DND-41 (cell line): Measurements from ENCODE around the gene USH1C.

Experiments
- ATAC-seq: fragments of 200-7000 bp; cut with Tn5 transposase; 3 replicates; pipeline ENCODE4 v1.9.1; 2021; ENCODE audit warnings: low read depth; ENCODE audit not compliant: insufficient read depth
- DNase-seq: peaks from one replicate; pipeline ENCODE4 v3.0.0-alpha.2; 2020
- H2AFZ ChIP-seq: 2 replicates; pipeline ENCODE4 v1.6.0; 2012; ENCODE audit warnings: low read depth, low read length
- H3K27ac ChIP-seq: 2 replicates; pipeline ENCODE4 v1.5.1; 2012; ENCODE audit warnings: low read length, inconsistent platforms
- H3K27me3 ChIP-seq: fragments of 200-600 bp; sonication (generic); 2 replicates; pipeline ENCODE4 v1.6.0; 2012; ENCODE audit warnings: low read length, mild to moderate bottlenecking, inconsistent platforms; ENCODE audit not compliant: insufficient read depth, poor library complexity
- H3K36me3 ChIP-seq: 2 replicates; pipeline ENCODE4 v1.5.1; 2012; ENCODE audit warnings: low read length, inconsistent platforms; ENCODE audit not compliant: insufficient read depth
- H3K4me1 ChIP-seq: 2 replicates; pipeline ENCODE4 v1.5.1; 2012; ENCODE audit warnings: mild to moderate bottlenecking, low read length; ENCODE audit not compliant: insufficient read depth
- H3K4me2 ChIP-seq: 2 replicates; pipeline ENCODE4 v1.6.0; 2012; ENCODE audit warnings: mild to moderate bottlenecking, moderate library complexity, low read length, inconsistent platforms; ENCODE audit not compliant: insufficient read depth
- H3K4me3 ChIP-seq, 2 experiments: fragments of 200-600 bp in 1 of 2; shearing (Covaris generic) in 1 of 2; 2 replicates each; pipeline ENCODE4 v1.5.1; 2012 to 2016; ENCODE audit warnings: inconsistent platforms in 2 of 2, low read length in 2 of 2, mild to moderate bottlenecking in 2 of 2, low read depth in 1 of 2, moderate library complexity in 1 of 2
- H3K79me2 ChIP-seq: 2 replicates; pipeline ENCODE4 v1.6.0; 2012; ENCODE audit warnings: low read length, inconsistent platforms; ENCODE audit not compliant: insufficient read depth
- H3K9ac ChIP-seq: 2 replicates; pipeline ENCODE4 v1.6.0; 2012; ENCODE audit warnings: low read depth, mild to moderate bottlenecking, inconsistent platforms, low read length, moderate library complexity
- H3K9me3 ChIP-seq: 2 replicates; pipeline ENCODE4 v1.5.1; 2012; ENCODE audit warnings: low read length, moderate library complexity, mild to moderate bottlenecking, inconsistent platforms; ENCODE audit not compliant: insufficient read depth, severe bottlenecking
- H4K20me1 ChIP-seq: 2 replicates; pipeline ENCODE4 v1.6.0; 2012; ENCODE audit warnings: low read length; ENCODE audit not compliant: insufficient read depth
- EZH2 ChIP-seq: IDR thresholded peaks from 3 replicates; pipeline ENCODE4 v1.6.1; 2012; ENCODE audit warnings: borderline replicate concordance, low read depth, mild to moderate bottlenecking, moderate library complexity, low read length, inconsistent platforms; ENCODE audit not compliant: severe bottlenecking
- TF ChIP-seq, protein P1 (sequence below): IDR thresholded peaks from 2 replicates; pipeline ENCODE4 v1.5.1; 2012; ENCODE audit warnings: borderline replicate concordance, low read length, moderate library complexity, mild to moderate bottlenecking; ENCODE audit not compliant: poor library complexity, severe bottlenecking; ENCODE audit errors: extremely low read depth

The USH1C gene

DNA sequence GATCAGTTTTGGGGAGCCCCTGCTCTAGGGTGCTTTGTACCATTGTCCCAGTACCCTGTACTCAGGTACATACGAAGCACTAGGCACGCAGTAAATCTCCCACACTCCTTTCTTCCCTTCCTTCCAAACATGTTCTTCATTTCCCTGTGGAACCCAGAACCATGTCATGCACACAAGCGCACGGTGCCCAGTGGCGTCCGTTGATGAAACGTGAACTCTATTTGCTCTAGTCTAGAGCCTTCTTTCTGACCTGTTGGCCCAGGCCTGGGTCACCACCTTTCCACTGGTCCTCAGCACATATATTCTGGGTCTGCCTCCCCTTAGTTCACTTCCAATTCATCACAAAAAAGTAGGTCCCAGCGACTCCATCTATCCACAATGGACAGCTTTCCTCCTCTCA lies 7.0 kb downstream of the USH1C start:
- no peaks in the 10 kb centered on the region for H3K4me1 ChIP-seq
- TF ChIP-seq, protein P1, sequence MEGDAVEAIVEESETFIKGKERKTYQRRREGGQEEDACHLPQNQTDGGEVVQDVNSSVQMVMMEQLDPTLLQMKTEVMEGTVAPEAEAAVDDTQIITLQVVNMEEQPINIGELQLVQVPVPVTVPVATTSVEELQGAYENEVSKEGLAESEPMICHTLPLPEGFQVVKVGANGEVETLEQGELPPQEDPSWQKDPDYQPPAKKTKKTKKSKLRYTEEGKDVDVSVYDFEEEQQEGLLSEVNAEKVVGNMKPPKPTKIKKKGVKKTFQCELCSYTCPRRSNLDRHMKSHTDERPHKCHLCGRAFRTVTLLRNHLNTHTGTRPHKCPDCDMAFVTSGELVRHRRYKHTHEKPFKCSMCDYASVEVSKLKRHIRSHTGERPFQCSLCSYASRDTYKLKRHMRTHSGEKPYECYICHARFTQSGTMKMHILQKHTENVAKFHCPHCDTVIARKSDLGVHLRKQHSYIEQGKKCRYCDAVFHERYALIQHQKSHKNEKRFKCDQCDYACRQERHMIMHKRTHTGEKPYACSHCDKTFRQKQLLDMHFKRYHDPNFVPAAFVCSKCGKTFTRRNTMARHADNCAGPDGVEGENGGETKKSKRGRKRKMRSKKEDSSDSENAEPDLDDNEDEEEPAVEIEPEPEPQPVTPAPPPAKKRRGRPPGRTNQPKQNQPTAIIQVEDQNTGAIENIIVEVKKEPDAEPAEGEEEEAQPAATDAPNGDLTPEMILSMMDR = no peak
- TF ChIP-seq EZH2 = no peak
- H3K4me3 ChIP-seq = no peak overlapping the region
- no peaks in the 10 kb centered on the region for H3K79me2 ChIP-seq
- no peak overlapping the region for H3K27ac ChIP-seq
- no peaks in the 10 kb centered on the region for H3K36me3 ChIP-seq
- DNase-seq (no peak), ATAC-seq (no peak)
- H3K27me3 ChIP-seq = peaks cover 18% of the 10 kb centered on the region
- H4K20me1 ChIP-seq = no peaks in the 10 kb centered on the region
- H2AFZ ChIP-seq = no peak overlapping the region
- no peak overlapping the region for H3K9ac ChIP-seq
- no peak overlapping the region for H3K4me2 ChIP-seq
- no peaks in the 10 kb centered on the region for H3K9me3 ChIP-seq

DNA sequence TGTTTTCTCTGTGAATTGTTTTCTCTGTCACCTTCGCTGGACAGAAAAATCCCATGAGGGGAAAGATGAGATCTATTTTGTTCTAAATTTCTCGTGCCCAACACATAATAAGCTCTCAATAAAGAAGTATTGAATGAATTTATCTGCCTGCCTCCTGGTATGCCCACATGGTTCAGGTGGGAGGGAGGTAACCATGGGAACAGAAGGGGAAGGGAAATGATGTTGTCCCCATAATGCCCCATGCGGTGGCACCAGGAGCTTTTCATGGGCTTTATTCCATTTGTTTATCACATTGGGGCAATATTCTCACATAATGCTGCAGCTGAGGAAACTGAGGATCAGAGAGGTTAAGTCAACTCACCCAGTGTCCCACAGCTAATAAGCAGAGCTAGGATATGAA lies 8.7 kb downstream of the USH1C start:
- peaks cover 10% of the 10 kb centered on the region for H3K27me3 ChIP-seq
- DNase-seq = no peak
- no peak overlapping the region for H3K4me2 ChIP-seq
- no peaks in the 10 kb centered on the region for H3K9me3 ChIP-seq
- no peak overlapping the region for H3K27ac ChIP-seq
- no peak overlapping the region for H3K4me3 ChIP-seq
- no peak for TF ChIP-seq EZH2
- no peak overlapping the region for H2AFZ ChIP-seq
- H3K36me3 ChIP-seq = no peaks in the 10 kb centered on the region
- H3K79me2 ChIP-seq = no peaks in the 10 kb centered on the region
- ATAC-seq = no peak
- H3K9ac ChIP-seq = no peak overlapping the region
- no peaks in the 10 kb centered on the region for H3K4me1 ChIP-seq
- H4K20me1 ChIP-seq = no peaks in the 10 kb centered on the region

DNA sequence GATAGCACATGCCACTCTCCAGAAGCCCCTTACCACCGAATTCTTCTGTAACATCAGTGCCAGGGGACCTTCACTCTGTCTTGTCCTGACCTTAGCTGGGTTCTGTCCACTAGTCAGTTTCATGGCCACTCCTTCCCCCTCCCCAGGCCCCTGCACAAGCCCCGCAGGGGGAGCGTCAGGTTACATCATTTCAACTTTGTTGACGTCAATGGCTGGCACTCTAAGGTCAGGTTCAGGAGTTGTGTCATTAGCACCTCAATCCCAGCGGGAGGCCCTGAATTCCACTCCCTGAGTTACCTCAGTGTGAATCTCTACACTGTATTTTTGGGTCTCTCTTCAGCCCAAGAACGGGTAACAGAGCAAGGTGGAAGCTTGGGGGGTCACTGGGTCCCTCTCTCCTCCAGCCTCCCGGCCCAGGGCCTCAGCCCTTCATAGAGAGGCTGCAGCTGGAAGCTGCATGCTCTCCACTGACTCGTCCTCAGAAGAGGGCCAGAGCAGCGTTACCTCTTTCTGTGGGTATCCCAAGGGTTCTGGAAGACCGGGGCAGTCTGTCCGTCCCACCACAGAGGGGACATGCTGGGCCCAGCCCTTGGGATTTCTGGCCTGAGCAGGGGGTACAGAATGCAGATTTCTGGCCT lies 10.3 kb downstream of the USH1C start:
- Histone ChIP-seq H3K27me3 (peaks cover 20% of the 10 kb centered on the region), H3K9ac (no peak overlapping the region), H3K4me3 (no peak overlapping the region), H2AFZ (no peak overlapping the region), H3K36me3 (no peaks in the 10 kb centered on the region), H3K9me3 (no peaks in the 10 kb centered on the region), H3K27ac (no peak overlapping the region), H3K4me1 (no peaks in the 10 kb centered on the region), H4K20me1 (no peaks in the 10 kb centered on the region), H3K4me2 (no peak overlapping the region), H3K79me2 (no peaks in the 10 kb centered on the region)
- TF ChIP-seq, protein P1 = no peak
- TF ChIP-seq EZH2 = no peak
- ATAC-seq = no peak
- no peak for DNase-seq

DNA sequence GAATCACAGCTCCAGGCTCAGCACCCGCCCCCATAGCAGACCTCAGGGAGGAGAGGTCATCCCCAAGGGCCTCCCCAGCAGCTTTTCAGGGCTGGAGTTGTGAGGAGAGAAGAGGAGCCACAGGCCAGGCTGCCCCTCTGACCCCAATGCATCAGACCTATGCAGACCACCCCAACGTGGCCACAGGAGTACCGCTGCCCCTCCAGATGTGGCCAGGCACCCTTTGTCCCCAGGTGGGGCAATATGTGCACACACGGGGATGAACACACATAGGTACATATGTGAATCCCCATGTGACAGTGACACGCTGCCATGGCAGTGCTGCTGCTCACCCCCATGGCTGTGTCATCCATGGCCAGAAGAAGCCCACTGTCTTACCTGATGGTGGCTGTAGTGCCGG lies 10.9 kb downstream of the USH1C start:
- peaks cover 20% of the 10 kb centered on the region for H3K27me3 ChIP-seq

More for the DNA sequence above, 10.9 kb downstream of the USH1C start:
- no peak for TF ChIP-seq EZH2
- TF ChIP-seq, protein P1 = no peak
- H3K4me3 ChIP-seq = no peak overlapping the region
- H3K4me1 ChIP-seq = no peaks in the 10 kb centered on the region
- no peaks in the 10 kb centered on the region for H4K20me1 ChIP-seq
- H3K27ac ChIP-seq = no peak overlapping the region
- no peak overlapping the region for H3K9ac ChIP-seq
- H3K9me3 ChIP-seq = no peaks in the 10 kb centered on the region
- no peak overlapping the region for H2AFZ ChIP-seq
- no peak for ATAC-seq
- H3K79me2 ChIP-seq = no peaks in the 10 kb centered on the region
- no peak for DNase-seq
- no peaks in the 10 kb centered on the region for H3K36me3 ChIP-seq
- no peak overlapping the region for H3K4me2 ChIP-seq
